Measurements from ENCODE around the gene WNK2.
A peak's percentile ranks its signal among the peaks of the same experiment; 100 is the strongest.

The WNK2 gene

DNA sequence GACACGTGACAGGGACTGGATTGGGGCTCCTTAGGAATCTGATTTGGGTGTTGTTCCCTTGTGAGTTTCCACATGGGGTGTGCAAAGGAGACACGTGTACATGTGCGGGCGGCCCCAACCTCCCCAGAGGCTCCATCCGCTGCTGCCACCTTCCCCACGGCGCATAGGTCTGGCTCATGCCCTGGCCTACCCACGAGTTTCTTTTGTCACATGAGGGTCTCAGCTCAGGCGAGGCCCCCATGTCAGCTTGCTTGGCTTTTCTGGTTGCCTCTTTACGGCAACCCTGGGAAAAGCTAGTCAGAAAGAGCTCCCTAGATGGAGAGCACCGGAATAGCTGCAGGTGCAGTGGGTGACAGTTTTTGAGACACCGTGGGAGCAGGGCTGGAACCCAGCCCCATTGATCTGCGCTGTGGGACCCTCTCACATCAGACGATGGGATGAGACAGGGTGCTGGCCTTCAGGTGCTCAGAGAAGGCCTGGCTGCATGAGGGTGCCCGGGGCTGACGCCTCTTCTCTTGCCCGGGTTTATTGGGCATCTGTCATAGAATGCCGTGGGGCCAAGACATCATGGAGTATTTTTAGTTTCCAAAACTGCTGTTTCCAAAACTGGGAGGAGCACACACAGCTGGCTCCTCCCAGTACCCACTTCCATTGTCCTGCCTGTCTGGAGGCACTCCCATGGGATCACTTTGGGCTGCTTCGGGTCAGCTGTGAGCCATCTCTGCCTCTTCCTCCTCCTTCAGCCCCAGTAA is 107.8 kb downstream of the WNK2 start:
- DNase-seq = no peak

- DNase-seq = no peak
Measured at GRCh38 chr9:93292288-93292615, 108.3 kb downstream of the WNK2 start.

DNA sequence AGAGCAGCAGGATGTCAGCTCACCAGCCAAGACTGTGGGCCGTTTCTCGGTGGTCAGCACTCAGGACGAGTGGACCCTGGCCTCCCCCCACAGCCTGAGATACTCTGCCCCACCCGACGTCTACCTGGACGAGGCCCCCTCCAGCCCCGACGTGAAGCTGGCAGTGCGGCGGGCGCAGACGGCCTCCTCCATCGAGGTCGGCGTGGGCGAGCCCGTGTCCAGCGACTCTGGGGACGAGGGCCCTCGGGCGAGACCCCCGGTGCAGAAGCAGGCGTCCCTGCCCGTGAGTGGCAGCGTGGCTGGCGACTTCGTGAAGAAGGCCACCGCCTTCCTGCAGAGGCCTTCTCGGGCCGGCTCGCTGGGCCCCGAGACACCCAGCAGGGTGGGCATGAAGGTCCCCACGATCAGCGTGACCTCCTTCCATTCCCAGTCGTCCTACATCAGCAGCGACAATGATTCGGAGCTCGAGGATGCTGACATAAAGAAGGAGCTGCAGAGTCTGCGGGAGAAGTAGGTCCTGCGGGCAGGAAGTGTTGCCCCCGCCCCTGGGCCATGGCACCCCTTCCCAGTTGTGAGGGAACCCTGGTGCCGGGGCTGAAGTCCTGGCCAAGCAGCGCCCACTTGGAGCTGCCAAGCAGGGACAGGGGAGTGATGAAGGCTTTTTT is 108.9 kb downstream of the WNK2 start:
- no peak for DNase-seq

- no peak for DNase-seq
Measured at GRCh38 chr9:93294011-93294410, 110.1 kb downstream of the WNK2 start.

DNA sequence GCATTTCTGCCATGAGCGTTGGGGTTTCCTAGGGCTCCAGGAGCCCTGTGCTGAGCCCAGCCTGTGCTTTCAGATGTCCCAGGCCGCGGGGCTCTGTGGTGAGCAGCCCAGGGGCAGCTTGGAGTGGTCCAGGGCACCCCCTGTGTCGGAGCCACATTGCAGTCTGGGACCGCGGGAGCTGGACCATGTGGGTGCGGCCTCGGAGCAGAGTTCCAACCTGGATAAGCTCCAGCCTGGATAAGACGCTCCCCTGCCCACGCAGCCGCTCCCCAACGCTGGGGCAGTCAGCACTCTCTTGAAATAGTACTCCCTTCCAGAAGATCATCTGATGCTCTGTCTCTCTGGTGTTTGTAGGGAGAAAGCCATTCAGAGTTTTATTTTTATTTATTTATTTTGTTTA is 111.1 kb downstream of the WNK2 start:
- peak in 7 of 58 donors; percentile 22 to 60 (median 39) for DNase-seq

GRCh38 chr9:93295456-93296076 is 111.6 kb downstream of the WNK2 start:
- DNase-seq = no peak

- no peak for DNase-seq
Measured at GRCh38 chr9:93296889-93297480, 113.0 kb downstream of the WNK2 start.

GRCh38 chr9:93297659-93298497 is 113.9 kb downstream of the WNK2 start:
- DNase-seq = no peak

GRCh38 chr9:93298498-93299417 is 114.8 kb downstream of the WNK2 start:
- no peak for DNase-seq

GRCh38 chr9:93299418-93300174 is 115.7 kb downstream of the WNK2 start:
- peak in 4 of 58 donors; percentile 15 to 44 (median 21) for DNase-seq

DNA sequence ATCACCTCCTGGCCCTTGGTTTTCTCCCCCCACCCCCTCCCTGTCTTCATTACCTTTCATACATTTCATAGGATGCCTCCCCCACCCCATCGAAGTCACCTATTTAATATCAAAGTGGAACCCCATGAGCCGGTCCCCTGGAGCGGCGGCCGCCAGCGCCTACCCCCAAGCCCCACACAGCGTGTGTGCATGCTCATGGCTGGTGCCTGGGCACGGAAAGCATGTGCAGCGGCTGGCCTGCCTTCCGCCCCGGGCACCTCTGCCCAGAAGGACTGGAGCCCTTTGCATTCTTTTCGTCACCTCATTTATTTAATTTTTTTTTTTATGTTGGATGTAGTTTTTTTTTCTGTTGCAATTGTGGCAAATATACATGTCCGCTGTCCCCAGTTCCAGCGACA is 116.2 kb downstream of the WNK2 start:
- DNase-seq = no peak

GRCh38 chr9:93300585-93301081 is 116.7 kb downstream of the WNK2 start:
- no peak for DNase-seq

DNA sequence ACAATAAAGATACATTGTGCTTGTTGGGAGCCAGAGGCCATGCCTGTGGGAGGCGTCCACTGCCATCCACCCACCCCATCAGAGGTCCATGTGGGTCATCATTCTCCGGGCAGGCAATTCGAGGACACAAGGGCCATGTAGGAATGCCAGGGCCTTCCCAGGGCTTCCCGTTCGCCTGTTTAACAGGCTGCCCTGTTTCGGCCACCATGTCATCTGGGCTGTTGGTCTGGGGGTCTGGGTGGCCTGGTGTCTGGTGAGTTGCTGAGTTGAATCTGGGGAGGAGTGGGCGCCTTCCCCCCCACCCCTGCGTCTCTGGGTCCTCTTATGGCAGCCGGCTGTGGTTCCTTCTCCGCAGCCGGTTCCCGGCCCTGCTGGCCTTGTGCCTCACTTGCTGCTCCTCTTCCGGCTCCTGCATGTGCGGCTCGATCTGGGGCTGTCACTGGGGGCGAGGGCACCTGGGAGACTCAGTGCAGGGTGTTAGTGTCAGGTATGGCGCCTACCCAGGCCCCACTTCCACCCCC is 117.4 kb downstream of the WNK2 start:
- DNase-seq = no peak

GRCh38 chr9:93301911-93302541 is 118.1 kb downstream of the WNK2 start:
- DNase-seq = no peak

GRCh38 chr9:93302586-93303257 is 118.8 kb downstream of the WNK2 start:
- DNase-seq = peak in 6 of 58 donors; percentile 13 to 33 (median 23)

- no peak for DNase-seq
Measured at GRCh38 chr9:93303258-93303771, 119.4 kb downstream of the WNK2 start.

DNA sequence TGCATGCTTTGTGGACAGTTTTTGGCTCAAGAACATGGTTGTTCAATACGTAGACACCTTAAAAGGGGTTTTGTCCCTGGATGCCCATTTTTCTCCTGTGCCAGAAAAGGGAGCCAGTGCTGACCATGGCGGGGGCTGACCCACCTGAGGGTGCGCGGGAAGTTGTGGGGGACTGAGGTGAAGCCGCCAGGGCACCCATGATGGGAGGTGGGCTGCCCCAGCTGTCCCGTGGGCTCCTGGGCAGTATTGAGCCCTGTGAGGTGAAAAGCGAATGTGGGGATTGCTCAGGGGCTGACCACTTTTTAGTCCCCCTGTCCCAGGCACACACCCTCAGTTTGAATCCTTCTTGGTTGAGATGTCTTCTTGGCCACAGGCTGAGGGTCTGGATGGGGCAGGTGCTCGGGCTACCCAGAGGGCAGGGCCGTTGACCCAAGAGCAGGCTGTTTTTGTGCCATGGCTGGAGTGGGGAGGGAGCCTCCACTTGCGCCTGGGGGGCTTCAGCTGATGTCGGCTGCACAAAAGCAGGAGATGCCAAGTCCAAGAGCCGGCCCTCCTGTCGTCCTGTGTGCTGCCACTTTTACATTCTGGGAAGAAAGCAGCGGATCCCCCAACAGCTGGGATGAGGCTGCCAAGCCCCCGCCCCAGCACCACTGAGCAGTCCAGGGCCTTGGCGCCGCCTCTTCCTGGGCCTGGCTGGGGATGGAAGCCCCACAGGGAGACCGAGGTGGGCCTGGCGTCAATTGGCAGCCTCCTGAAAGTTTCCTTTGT is 120.1 kb downstream of the WNK2 start:
- DNase-seq = no peak

All from anterior cingulate cortex (tissue), 58 donors.